ENCODE results near the gene MGLL. TPM values are rescaled to one million over a fixed set of nuclear protein-coding genes. Genes with fewer than 3 reads are reported as not detected.

Gene MGLL
- total and polyA plus RNA-seq, 9 of the 15 experiments (the other 6 are each of a cell fraction or from before 2014, with no cell fraction given): 0.12 to 0.32 (median 0.18) TPM; not detected in 6

GRCh38 chr3:127750226-127751031, 71.9 kb downstream of the MGLL start (continued):
- TF ChIP-seq, protein P1, sequence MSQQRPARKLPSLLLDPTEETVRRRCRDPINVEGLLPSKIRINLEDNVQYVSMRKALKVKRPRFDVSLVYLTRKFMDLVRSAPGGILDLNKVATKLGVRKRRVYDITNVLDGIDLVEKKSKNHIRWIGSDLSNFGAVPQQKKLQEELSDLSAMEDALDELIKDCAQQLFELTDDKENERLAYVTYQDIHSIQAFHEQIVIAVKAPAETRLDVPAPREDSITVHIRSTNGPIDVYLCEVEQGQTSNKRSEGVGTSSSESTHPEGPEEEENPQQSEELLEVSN (IDR thresholded peaks at IDR 0.05; ENCODE audit: borderline replicate concordance in 1 of 2, extremely low read depth in 1 of 2, insufficient read depth in 1 of 2, insufficient read length in 1 of 2, low read depth in 1 of 2, low read length in 1 of 2, poor library complexity in 1 of 2, severe bottlenecking in 1 of 2): no peak
- TF ChIP-seq TAL1 (IDR thresholded peaks at IDR 0.05): no peak

- no peaks in the 10 kb centered on the region for H3K9me3 ChIP-seq (replicated peaks; ENCODE audit: control insufficient read depth, insufficient read depth, low read depth, low read length)
- H3K4me1 ChIP-seq (replicated peaks in 1 of 2; ENCODE audit: control insufficient read depth in 2 of 2, insufficient read depth in 2 of 2, low read length in 2 of 2): no peaks in the 10 kb centered on the region
- no peak overlapping the region for H3K4me3 ChIP-seq
- DNase-seq (ENCODE audit: extremely low read depth in 1 of 4, low spot score in 3 of 4): peak in 1 of 4 experiments; percentile 7
- ATAC-seq: no peak; the same call in 1 of the 3 replicates
- H3K4me2 ChIP-seq (ENCODE audit: insufficient read depth, low read length): no peak overlapping the region
- CTCF ChIA-PET (ENCODE audit: low intra/inter-chr PET ratio): no interaction called here
- H3K9me1 ChIP-seq (ENCODE audit: control insufficient read depth, insufficient read depth, low read length): no peaks in the 10 kb centered on the region
- peaks cover 9 to 69% of the 10 kb centered on the region in 2 experiments for H3K27me3 ChIP-seq (ENCODE audit: control insufficient read depth in 2 of 2, insufficient read depth in 2 of 2, low read length in 2 of 2)
- POLR2A ChIA-PET: interaction anchor here (0.6 kb wide), 1 partner anchor 9 kb away, joined by 5 read pairs; no protein-coding TSS in a partner anchor
- no peaks in the 10 kb centered on the region for H3K79me2 ChIP-seq (ENCODE audit: control insufficient read depth, insufficient read depth, low read length)
- intact Hi-C loops (cut with micrococcal nuclease) (loop anchor here (5.0 kb wide), 1 partner anchor 53 kb away; no protein-coding TSS in a partner anchor), in situ Hi-C loops (cut with MboI) (no loop called here)
- no peaks in the 10 kb centered on the region for H3K36me3 ChIP-seq (ENCODE audit: control insufficient read depth, insufficient read depth, low read length)
- TF ChIP-seq, protein P2, sequence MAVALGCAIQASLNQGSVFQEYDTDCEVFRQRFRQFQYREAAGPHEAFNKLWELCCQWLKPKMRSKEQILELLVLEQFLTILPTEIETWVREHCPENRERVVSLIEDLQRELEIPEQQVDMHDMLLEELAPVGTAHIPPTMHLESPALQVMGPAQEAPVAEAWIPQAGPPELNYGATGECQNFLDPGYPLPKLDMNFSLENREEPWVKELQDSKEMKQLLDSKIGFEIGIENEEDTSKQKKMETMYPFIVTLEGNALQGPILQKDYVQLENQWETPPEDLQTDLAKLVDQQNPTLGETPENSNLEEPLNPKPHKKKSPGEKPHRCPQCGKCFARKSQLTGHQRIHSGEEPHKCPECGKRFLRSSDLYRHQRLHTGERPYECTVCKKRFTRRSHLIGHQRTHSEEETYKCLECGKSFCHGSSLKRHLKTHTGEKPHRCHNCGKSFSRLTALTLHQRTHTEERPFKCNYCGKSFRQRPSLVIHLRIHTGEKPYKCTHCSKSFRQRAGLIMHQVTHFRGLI (CRISPR knock-in tag; IDR thresholded peaks at IDR 0.05): no peak
- TF ChIP-seq CTCF (IDR thresholded peaks at IDR 0.05 in 2 of 3, conservative IDR thresholded peaks at IDR 0.05 in 1 of 3; ENCODE audit: insufficient read depth in 2 of 3, low read depth in 1 of 3, low read length in 3 of 3): peak in 2 of 3 experiments; percentile 24 to 27; a peak in 1 of 6 replicates
- H3K9ac ChIP-seq (ENCODE audit: insufficient read depth in 1 of 2, low read depth in 2 of 2, low read length in 2 of 2): no peak overlapping the region
- BruUV-seq (replicated peaks): no TSS peak
- H4K20me1 ChIP-seq (replicated peaks; ENCODE audit: control insufficient read depth, insufficient read depth, low read length): peaks cover 3% of the 10 kb centered on the region; the same call in 1 of the 2 replicates
- H3K27ac ChIP-seq (ENCODE audit: extremely low read depth, low read depth, low read length): no peak overlapping the region
- no peak overlapping the region for H2AFZ ChIP-seq (ENCODE audit: low read depth, low read length)
- no peak for FAIRE-seq
- 2% methylated on average over 6 of the region's 7 CpGs for WGBS (ENCODE audit: insufficient coverage, low coverage, missing lambda C conversion rate)
Observed at GRCh38 chr3:127749787-127750225, 72.5 kb downstream of the MGLL start.
